ENCODE results near the gene SNAP29. TPM values are rescaled to one million over a fixed set of nuclear protein-coding genes. Genes with fewer than 3 reads are reported as not detected.

Gene SNAP29
- total and polyA plus RNA-seq, 9 of the 15 experiments (the other 6 are each of a cell fraction or from before 2014, with no cell fraction given) = 19.5 to 250 (median 75.9) TPM

- peak; percentile 95 for TF ChIP-seq ATF3 (IDR thresholded peaks at IDR 0.05)
- TF ChIP-seq ATF3 (CRISPR knock-in tag; conservative IDR thresholded peaks at IDR 0.05) = no peak
- TF ChIP-seq TOE1 (IDR thresholded peaks at IDR 0.05; ENCODE audit: borderline replicate concordance) = no peak
- TF ChIP-seq TOE1 (CRISPR knock-in tag; IDR thresholded peaks at IDR 0.05; ENCODE audit: borderline replicate concordance, low read depth) = 0 out of 2 replicates have a peak, but pooled peaks have one; percentile 25
- peak; percentile 41 for TF ChIP-seq WHSC1 (IDR thresholded peaks at IDR 0.05; ENCODE audit: low read length)
- TF ChIP-seq PCBP2 (IDR thresholded peaks at IDR 0.05; ENCODE audit: low read depth, low read length, poor library complexity, severe bottlenecking) = no peak
- TF ChIP-seq POLR2A (conservative IDR thresholded peaks at IDR 0.05) = peak; percentile 33
- TF ChIP-seq ASH1L (IDR thresholded peaks at IDR 0.05; ENCODE audit: borderline replicate concordance, low read depth, partially characterized antibody) = no peak
- TF ChIP-seq ZNF280B (CRISPR knock-in tag; IDR thresholded peaks at IDR 0.05) = 0 out of 2 replicates have a peak, but pooled peaks have one; percentile 31
- 0 out of 2 replicates have a peak, but pooled peaks have one; percentile 23 for TF ChIP-seq POLR2AphosphoS5 (IDR thresholded peaks at IDR 0.05; ENCODE audit: control insufficient read depth, insufficient read depth, low read depth, low read length)
- TF ChIP-seq CEBPG (CRISPR knock-in tag; IDR thresholded peaks at IDR 0.05) = peak; percentile 43
- TF ChIP-seq CEBPG (tag; conservative IDR thresholded peaks at IDR 0.05 in 1 of 2, IDR thresholded peaks at IDR 0.05 in 1 of 2) = no peak; a peak in 1 of 4 replicates
- no peak for TF ChIP-seq ZNF740 (CRISPR knock-in tag; IDR thresholded peaks at IDR 0.05)
- TF ChIP-seq ZNF740 (tag; IDR thresholded peaks at IDR 0.05) = 0 out of 4 replicates have a peak, but pooled peaks of 1 of the 2 experiments have one; percentile 58
Observed at GRCh38 chr22:20811971-20812660, 46.7 kb upstream of the SNAP29 start (continued).
